Left kidney (tissue), 2 donors: ENCODE results near the gene DPY19L1. TPM values are rescaled to one million over a fixed set of nuclear protein-coding genes. Genes with fewer than 3 reads are reported as not detected.
"Not testable (repeated sequence)": the region's sequence is repeated elsewhere in the genome, so short reads cannot be mapped to it uniquely, and the experiment has no call there.

Source experiments
- DNase-seq: peaks from one replicate; pipeline ENCODE4 v3.0.0-alpha.2; 2013
- polyA plus RNA-seq: library from polyadenylated mRNA; unstranded; fragments of 120-200 nt; gene quantifications from one replicate; pipeline ENCODE4 v1.2.1, GENCODE V29; 2013; ENCODE audit not compliant: insufficient read length

DPY19L1 gene
- polyA plus RNA-seq, 1 donor, result 37.3 TPM

GRCh38 chr7:35036361-35037171 is 719 bp downstream of the DPY19L1 start:
- DNase-seq, result peak; percentile 53

- DNase-seq, result peak; percentile 46
These were observed 1.7 kb downstream of the DPY19L1 start for GRCh38 chr7:35035511-35035961.

GRCh38 chr7:35032166-35032565 is 5.1 kb downstream of the DPY19L1 start:
- no peak for DNase-seq

GRCh38 chr7:35030848-35031247 is 6.4 kb downstream of the DPY19L1 start:
- no peak for DNase-seq

GRCh38 chr7:35029311-35029710 is 8.0 kb downstream of the DPY19L1 start:
- DNase-seq, result no peak

- no peak for DNase-seq
These were observed 11.1 kb downstream of the DPY19L1 start for GRCh38 chr7:35026150-35026549.

- DNase-seq, result no peak
These were observed 11.9 kb downstream of the DPY19L1 start for GRCh38 chr7:35025369-35025870.

GRCh38 chr7:35024298-35024697 is 13.0 kb downstream of the DPY19L1 start:
- DNase-seq, result no peak

GRCh38 chr7:35022725-35023124 is 14.6 kb downstream of the DPY19L1 start:
- no peak for DNase-seq

- no peak for DNase-seq
These were observed 15.8 kb downstream of the DPY19L1 start for GRCh38 chr7:35021445-35021844.

GRCh38 chr7:35019801-35020200 is 17.5 kb downstream of the DPY19L1 start:
- DNase-seq, result no peak

- no peak for DNase-seq
These were observed 18.0 kb downstream of the DPY19L1 start for GRCh38 chr7:35019179-35019729.

GRCh38 chr7:35015346-35015859 is 21.9 kb downstream of the DPY19L1 start:
- DNase-seq, result no peak

GRCh38 chr7:35012160-35012559 is 25.1 kb downstream of the DPY19L1 start:
- DNase-seq, result no peak

- DNase-seq, result no peak
These were observed 26.2 kb downstream of the DPY19L1 start for GRCh38 chr7:35011085-35011484.

GRCh38 chr7:35007768-35008167 is 29.5 kb downstream of the DPY19L1 start:
- no peak for DNase-seq

GRCh38 chr7:35004531-35005095 is 32.7 kb downstream of the DPY19L1 start:
- no peak for DNase-seq

- DNase-seq, result no peak
These were observed 33.5 kb downstream of the DPY19L1 start for GRCh38 chr7:35003679-35004303.

- DNase-seq, result not testable (repeated sequence)
These were observed 34.1 kb downstream of the DPY19L1 start for GRCh38 chr7:35003177-35003650.

- not testable (repeated sequence) for DNase-seq
These were observed 39.0 kb downstream of the DPY19L1 start for GRCh38 chr7:34998335-34998734.

- not testable (repeated sequence) for DNase-seq
These were observed 40.7 kb downstream of the DPY19L1 start for GRCh38 chr7:34996423-34997090.

GRCh38 chr7:34995757-34996156 is 41.5 kb downstream of the DPY19L1 start:
- DNase-seq, result no peak
